Sciatic nerve (tissue), 2 donors: ENCODE measurements around the gene VPS37D. TPM values are rescaled to one million over a fixed set of nuclear protein-coding genes. Genes with fewer than 3 reads are reported as not detected.
"Not testable (repeated sequence)": the region's sequence is repeated elsewhere in the genome, so short reads cannot be mapped to it uniquely, and the experiment has no call there.

Source experiments
- ATAC-seq: fragments of 200-7000 bp; cut with Tn5 transposase; one replicate; pipeline ENCODE4 v1.9.1; 2020; ENCODE audit warnings: mild to moderate bottlenecking, moderate library complexity
- DNase-seq: peaks from one replicate; pipeline ENCODE4 v3.0.0-alpha.2; 2020; ENCODE audit warnings: low spot score
- intact Hi-C: fragments of 100-400 bp; cut with DNase I; formaldehyde crosslinking; loops from one replicate; pipeline ENCODE4 v1.14.2; 2022
- total RNA-seq: library from RNA; stranded (reverse); fragmentation: NEBNext Ultra II Directional; extraction: Animal tissue kit (Norgen Biotek cat#: 25700); gene quantifications from one replicate; pipeline ENCODE4 v1.2.1, GENCODE V29; 2021
- donor health status: DM: no; HTN: no; CAD: no.
- donor health status: DM: no; HTN: no; CAD: no.

Gene VPS37D
- total RNA-seq, 1 donor from 2014 or later: 4.5 TPM

GRCh38 chr7:73701357-73701995, 33.8 kb downstream of the VPS37D start:
- DNase-seq (no peak), ATAC-seq (no peak)
- intact Hi-C loops: no loop called here

GRCh38 chr7:73702226-73702625, 34.6 kb downstream of the VPS37D start:
- intact Hi-C loops: no loop called here
- ATAC-seq (no peak), DNase-seq (no peak)

GRCh38 chr7:73702665-73703064, 35.0 kb downstream of the VPS37D start:
- ATAC-seq (no peak), DNase-seq (no peak)
- intact Hi-C loops: no loop called here

DNA sequence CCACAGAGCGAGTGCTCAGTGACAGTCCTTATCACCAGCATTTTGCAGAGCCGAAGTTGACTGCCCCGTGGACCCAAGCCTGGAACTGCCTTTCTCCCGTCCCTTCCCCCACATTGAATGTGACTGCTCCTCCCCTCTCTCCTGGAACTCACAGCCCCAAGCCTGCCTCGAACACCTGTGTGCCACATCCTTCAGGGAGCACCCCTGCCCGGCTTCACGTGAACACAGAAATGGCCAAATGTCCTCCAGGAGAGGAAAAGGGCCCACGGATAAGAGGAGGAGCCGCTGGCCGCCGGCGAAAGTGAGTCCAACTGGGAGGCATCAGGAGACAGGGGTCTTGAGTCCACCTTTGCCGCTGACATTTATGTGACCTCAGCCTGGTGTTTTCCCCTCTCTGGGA, 35.6 kb downstream of the VPS37D start:
- no peak for ATAC-seq
- intact Hi-C loops: no loop called here
- no peak for DNase-seq

DNA sequence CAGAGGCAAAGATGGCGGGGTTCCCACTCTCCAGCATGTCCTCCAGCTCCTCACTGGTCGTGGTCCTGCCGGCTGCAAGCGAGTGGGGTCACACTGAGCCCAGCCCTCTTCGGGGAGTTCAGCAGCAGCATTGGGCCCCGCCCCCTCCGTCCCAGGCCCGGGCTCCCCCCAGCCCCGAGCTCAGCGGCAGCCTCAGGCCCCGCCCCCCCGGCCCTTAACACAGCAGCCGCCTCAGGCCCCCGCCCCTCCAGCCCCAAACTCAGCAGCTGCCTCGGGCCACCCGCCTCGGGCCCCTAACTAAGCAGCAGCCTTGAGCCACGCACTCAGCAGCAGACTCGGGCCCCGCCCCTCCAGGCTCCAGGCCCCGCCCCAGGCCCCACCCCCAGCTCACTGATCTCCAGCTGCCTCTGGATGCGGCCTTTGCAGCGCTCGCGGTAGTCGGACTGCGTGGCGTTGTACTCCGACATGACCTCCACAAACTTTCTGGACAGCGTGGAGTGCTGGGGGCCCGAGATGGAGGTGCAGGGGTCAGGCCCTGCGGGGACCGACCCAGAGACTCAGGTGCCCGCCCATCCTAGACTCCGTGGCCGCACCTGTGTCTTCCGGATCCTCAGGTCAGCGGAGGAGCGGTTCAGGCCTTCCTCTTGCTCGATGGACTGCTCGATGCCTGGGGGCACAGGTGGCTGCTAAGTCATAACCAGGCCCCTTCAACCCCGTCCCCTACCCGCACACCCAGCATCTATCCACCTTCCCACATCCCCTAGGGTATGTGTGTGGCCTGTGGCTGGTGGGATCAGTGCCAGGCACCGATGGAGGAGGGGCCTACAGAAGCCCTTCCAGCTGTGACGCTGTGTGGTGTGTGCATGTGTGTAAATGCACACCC, 36.4 kb downstream of the VPS37D start:
- intact Hi-C loops: no loop called here
- DNase-seq (peak; percentile 80), ATAC-seq (peak; percentile 83)

- ATAC-seq: no peak
- intact Hi-C loops: no loop called here
- no peak for DNase-seq
These were observed 37.3 kb downstream of the VPS37D start for GRCh38 chr7:73704640-73705550.

DNA sequence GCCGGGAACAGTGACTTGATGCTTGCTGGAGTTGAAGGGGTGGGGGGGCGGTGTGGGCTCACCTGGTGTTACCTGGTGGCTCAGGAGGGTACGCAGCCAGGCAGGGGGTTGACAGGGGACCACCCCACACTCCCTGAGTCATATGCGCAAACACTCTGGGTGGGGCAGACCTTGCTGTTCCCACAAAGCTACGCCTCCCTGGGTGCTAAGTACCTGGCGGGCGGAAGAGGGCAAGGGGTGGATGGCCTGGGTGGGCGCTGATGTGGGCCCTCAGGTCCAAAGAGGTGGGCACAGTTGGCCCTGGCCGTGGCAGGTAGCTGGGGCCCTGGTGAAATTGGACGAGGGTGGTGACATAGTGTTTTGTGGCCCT, 37.9 kb downstream of the VPS37D start:
- no peak for ATAC-seq
- no peak for DNase-seq
- intact Hi-C loops: no loop called here

GRCh38 chr7:73706126-73707044, 38.8 kb downstream of the VPS37D start:
- intact Hi-C loops: no loop called here
- DNase-seq (peak; percentile 55), ATAC-seq (no peak)

DNA sequence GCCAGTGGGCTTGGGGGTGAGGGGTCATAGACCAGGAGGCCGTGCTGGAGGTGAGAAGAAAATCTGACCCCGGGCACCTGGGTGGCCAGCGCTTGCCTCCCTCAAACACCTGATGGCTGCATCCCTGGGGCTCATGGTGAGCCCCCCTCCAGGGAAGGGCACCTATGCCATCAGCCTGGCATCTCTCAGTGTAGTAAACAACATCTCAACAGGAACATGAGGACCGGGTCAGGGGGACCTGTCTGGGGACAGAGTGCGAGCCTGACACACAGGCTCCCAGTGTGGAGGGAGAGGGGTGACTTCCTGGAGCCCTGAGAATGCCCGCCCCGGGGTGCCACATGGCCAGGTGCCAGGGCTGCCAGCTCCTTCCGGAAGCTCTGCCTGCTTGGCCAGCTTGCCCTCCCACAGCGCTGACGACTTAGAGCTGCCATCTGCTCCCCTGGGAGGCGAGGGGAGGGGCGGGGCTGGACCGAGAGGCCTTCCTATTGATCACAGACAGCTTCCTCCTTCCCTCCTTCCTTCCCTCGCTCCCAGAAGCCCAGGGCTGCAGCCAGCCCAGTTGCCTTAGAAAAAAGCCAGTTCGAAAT, 39.5 kb downstream of the VPS37D start:
- intact Hi-C loops: no loop called here
- ATAC-seq: peak; percentile 13
- DNase-seq: peak; percentile 77

DNA sequence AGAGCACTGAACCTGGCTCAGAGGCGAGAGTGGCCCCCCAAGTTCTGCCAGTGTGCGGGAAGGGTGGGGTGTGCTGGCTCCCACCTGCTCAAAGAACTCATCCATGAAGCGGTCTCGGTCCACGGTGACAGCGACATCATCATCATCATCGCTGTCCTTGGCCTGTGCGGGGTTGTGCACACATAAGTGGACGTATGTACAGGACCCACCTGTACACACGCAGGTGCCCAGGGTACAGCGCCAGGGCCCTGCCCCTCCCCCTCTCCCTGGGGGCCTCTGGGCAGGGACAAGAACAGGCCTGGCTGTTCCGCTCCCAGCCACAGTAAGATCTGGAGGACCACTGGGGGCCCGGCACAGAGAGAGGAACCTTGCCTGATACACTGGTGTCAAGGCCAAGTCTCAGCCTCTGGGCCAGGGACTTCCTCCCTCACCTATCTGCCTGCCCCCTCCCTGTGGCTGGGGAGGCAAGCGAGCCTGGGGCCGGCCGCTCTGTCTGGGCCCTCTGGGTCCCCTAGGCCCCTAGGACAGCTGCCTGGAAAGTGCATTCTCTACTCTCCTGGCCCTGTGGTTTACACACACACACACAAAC, 41.4 kb downstream of the VPS37D start:
- ATAC-seq: no peak
- DNase-seq: no peak
- intact Hi-C loops: no loop called here

GRCh38 chr7:73712773-73713172, 45.1 kb downstream of the VPS37D start:
- DNase-seq: no peak
- intact Hi-C loops: no loop called here
- no peak for ATAC-seq

DNA sequence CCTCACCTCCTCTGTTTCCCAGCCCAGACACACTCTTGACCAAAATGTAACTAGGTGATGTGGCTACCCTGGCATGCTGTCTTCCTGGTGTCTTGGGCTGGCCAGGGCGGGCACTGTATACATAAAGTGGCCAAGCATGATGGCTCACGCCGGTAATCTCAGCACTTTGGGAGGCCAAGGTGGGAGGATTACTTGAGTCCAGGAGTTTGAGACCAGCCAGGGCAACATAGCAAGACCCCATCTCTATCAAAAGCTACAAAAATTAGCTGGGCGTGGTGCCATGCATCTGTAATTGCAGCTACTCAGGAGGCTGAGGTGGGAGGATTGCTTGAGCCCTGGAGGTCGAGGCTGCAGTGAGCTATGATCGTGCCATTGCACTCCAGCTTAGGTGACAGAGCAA, 45.7 kb downstream of the VPS37D start:
- intact Hi-C loops: not testable (repeated sequence)

DNA sequence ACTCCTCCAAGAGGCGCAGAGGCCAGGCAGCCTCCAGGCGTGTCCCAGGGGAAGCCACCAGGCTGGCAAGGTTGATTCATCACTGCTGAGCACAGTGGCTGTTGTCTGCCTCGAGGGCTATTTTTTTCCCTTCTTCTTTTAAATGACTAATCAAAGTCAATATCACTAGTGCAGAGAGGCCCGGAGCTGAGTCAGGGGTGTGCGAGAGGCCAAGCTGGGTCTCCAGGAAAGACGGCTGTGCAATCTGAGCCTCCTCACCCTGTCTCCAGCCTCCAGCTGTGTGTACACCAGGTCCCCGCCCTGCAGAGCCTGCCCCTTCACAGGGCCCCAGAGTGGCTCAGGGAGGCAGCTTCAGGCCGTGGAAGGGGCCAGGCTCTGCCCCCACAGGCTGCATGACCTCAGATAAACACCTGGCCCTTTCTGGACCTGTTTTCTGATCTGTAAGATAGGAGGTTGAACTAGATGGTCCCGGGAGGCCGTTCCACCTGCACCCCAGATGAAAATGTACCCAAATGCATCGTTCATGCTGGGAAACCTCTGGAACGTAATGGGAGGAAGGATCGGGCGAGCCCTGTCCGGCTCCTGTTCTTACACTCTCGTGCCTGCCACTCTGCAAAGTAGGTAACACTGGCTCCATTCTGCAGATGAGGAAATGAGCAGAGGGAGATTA, 48.2 kb downstream of the VPS37D start:
- ATAC-seq (no peak), DNase-seq (no peak)
- intact Hi-C loops: no loop called here

More for the DNA sequence above, 45.7 kb downstream of the VPS37D start:
- DNase-seq, ATAC-seq: not testable (repeated sequence)

DNA sequence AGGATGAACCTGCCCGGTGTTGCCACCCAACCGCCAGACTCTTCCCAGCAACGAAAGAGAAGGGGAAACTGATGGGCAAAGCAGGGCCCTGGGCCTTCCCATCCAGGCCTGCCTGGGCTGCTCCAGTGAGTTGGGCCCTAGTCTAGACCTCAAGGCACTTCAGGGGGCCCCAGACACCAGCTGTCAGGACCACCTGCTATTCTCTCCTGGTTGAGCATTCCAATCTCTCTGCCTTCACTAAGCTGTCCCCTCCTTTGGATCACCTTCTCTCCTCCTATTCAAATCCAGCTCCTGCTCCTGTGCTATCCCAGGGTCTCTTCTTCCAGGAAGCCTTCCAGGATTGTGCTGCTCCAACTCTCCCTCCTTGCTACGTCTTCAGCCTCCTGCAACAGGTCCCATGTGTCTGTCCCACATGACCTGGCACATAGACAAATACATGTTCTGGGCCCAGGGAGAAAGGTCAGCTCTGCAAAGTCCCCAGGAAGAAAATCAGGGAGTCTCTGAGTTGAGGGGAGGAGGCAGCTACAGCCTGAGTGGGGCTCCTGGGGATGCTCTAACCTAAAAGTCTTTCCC, 48.8 kb downstream of the VPS37D start:
- ATAC-seq: no peak
- DNase-seq: no peak
- intact Hi-C loops: no loop called here

GRCh38 chr7:73717025-73717807, 49.6 kb downstream of the VPS37D start:
- DNase-seq (no peak), ATAC-seq (peak; percentile 20)
- intact Hi-C loops: no loop called here

DNA sequence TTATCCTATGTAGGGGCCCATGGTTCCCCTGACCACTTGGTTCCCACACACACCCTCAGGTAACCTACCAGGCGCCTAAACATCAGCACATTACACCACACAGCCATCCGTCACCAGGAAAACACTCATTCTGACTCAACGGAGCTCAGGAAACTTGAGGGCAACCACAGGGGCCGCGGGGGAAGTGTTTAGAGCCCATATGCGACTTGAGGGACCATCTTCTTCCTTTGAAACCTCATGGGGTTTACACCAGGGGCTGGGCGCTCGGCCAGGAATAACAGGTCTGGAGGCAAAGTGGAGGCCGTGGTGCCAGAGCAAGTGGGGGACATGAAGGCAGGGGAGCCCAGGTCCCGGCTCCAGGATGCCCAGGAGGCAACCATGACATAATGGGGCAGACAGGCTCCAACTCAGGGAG, 50.4 kb downstream of the VPS37D start:
- intact Hi-C loops: no loop called here
- ATAC-seq (no peak), DNase-seq (no peak)
